SU-DHL-6 (cell line): ENCODE measurements around the gene SLC39A7.
"Not testable (repeated sequence)": the region's sequence is repeated elsewhere in the genome, so short reads cannot be mapped to it uniquely, and the experiment has no call there.

Source experiments
- H2AFZ ChIP-seq: fragments of 200-600 bp; sonication (generic); 2 replicates; pipeline ENCODE4 v1.6.1; 2014; ENCODE audit warnings: low read depth, mild to moderate bottlenecking, moderate library complexity, mixed read lengths, antibody characterized with exemption, low read length; ENCODE audit not compliant: severe bottlenecking
- H3F3A ChIP-seq: fragments of 200-600 bp; shearing (Covaris generic); 2 replicates; pipeline ENCODE4 v1.6.0; 2016; ENCODE audit warnings: antibody characterized with exemption, mild to moderate bottlenecking; ENCODE audit not compliant: insufficient read depth
- H3K27ac ChIP-seq: fragments of 200-600 bp; sonication (generic); 2 replicates; pipeline ENCODE4 v1.5.1; 2016; ENCODE audit warnings: low read depth, mild to moderate bottlenecking, low read length, moderate library complexity, mixed read lengths
- H3K27me3 ChIP-seq: fragments of 200-600 bp; sonication (generic), shearing (Covaris generic); 2 replicates; pipeline ENCODE4 v1.6.0; 2014; ENCODE audit warnings: mild to moderate bottlenecking, low read length
- H3K36me3 ChIP-seq: fragments of 200-600 bp; sonication (generic); 2 replicates; pipeline ENCODE4 v1.6.1; 2014; ENCODE audit warnings: mild to moderate bottlenecking, low read length, mixed read lengths
- H3K4me2 ChIP-seq: fragments of 300-600, 200-600 bp; shearing (Covaris generic), sonication (generic); 2 replicates; pipeline ENCODE4 v1.6.0; 2014; ENCODE audit warnings: low read length, low read depth, mild to moderate bottlenecking; ENCODE audit not compliant: poor library complexity, severe bottlenecking
- H3K4me3 ChIP-seq: fragments of 200-600 bp; sonication (generic); 2 replicates; pipeline ENCODE4 v1.5.1; 2014; ENCODE audit warnings: antibody characterized with exemption, low read length, mild to moderate bottlenecking, mixed read lengths; ENCODE audit not compliant: insufficient read depth, poor library complexity, severe bottlenecking
- H3K79me2 ChIP-seq: fragments of 200-600 bp; sonication (generic); 2 replicates; pipeline ENCODE4 v1.6.1; 2014; ENCODE audit warnings: mild to moderate bottlenecking, low read length, moderate library complexity; ENCODE audit not compliant: insufficient read depth
- H3K9ac ChIP-seq: fragments of 200-600 bp; sonication (generic); 2 replicates; pipeline ENCODE4 v1.7.0; 2014; ENCODE audit warnings: mild to moderate bottlenecking, low read length
- H3K9me2 ChIP-seq: fragments of 200-600 bp; sonication (generic); replicated peaks from 2 replicates; pipeline ENCODE4 v1.6.1; 2014; ENCODE audit warnings: low read length; ENCODE audit not compliant: insufficient read depth
- H3K9me3 ChIP-seq: fragments of 200-600 bp; sonication (generic); 2 replicates; pipeline ENCODE4 v1.6.1; 2014; ENCODE audit warnings: low read length, mixed read lengths; ENCODE audit not compliant: insufficient read depth
- H4K20me1 ChIP-seq: fragments of 200-600 bp; sonication (generic); 2 replicates; pipeline ENCODE4 v1.6.1; 2014; ENCODE audit warnings: low read depth, mild to moderate bottlenecking, antibody characterized with exemption, low read length, moderate library complexity, mixed read lengths
- CTCF ChIP-seq: fragments of 200-600 bp; sonication (generic); IDR thresholded peaks from one replicate; pipeline ENCODE4 v1.5.1; 2017; ENCODE audit warnings: antibody characterized with exemption, mild to moderate bottlenecking, low read length, moderate library complexity; ENCODE audit not compliant: insufficient read depth, poor library complexity, severe bottlenecking
- EZH2phosphoT487 ChIP-seq: fragments of 200-600 bp; sonication (generic), shearing (Covaris generic); conservative IDR thresholded peaks from 2 replicates; pipeline ENCODE4 v1.6.1; 2018; ENCODE audit warnings: mild to moderate bottlenecking, antibody characterized with exemption, low read length, moderate library complexity, mixed read lengths

Gene SLC39A7

GRCh38 chr6:33216117-33216649 is 15.5 kb downstream of the SLC39A7 start:
- TF ChIP-seq CTCF (no peak), EZH2phosphoT487 (no peak)

GRCh38 chr6:33217246-33217645 is 16.6 kb downstream of the SLC39A7 start:
- Histone ChIP-seq H3K79me2 (no peaks in the 10 kb centered on the region), H3K9me2 (no peaks in the 10 kb centered on the region), H3K9ac (no peak overlapping the region), H3K4me2 (no peak overlapping the region), H3K27me3 (no peaks in the 10 kb centered on the region; the same call in 1 of the 2 replicates), H3K27ac (no peak overlapping the region), H3K9me3 (no peaks in the 10 kb centered on the region), H4K20me1 (no peaks in the 10 kb centered on the region), H3K4me3 (no peak overlapping the region), H2AFZ (no peak overlapping the region), H3F3A (no peaks in the 10 kb centered on the region), H3K36me3 (no peaks in the 10 kb centered on the region)
- TF ChIP-seq CTCF (no peak), EZH2phosphoT487 (no peak)

More at GRCh38 chr6:33216117-33216649, 15.5 kb downstream of the SLC39A7 start:
- Histone ChIP-seq H3K9me3 (no peaks in the 10 kb centered on the region), H3K4me2 (no peak overlapping the region), H3K4me3 (no peak overlapping the region), H2AFZ (no peak overlapping the region), H3K79me2 (no peaks in the 10 kb centered on the region), H3K27me3 (no peaks in the 10 kb centered on the region), H3K36me3 (no peaks in the 10 kb centered on the region), H3K9me2 (no peaks in the 10 kb centered on the region), H4K20me1 (no peaks in the 10 kb centered on the region), H3K27ac (no peak overlapping the region), H3F3A (no peaks in the 10 kb centered on the region), H3K9ac (no peak overlapping the region)

GRCh38 chr6:33217681-33218080 is 17.0 kb downstream of the SLC39A7 start:
- H3F3A ChIP-seq, result no peaks in the 10 kb centered on the region
- TF ChIP-seq EZH2phosphoT487 (no peak), CTCF (no peak)
- no peak overlapping the region for H3K9ac ChIP-seq
- no peaks in the 10 kb centered on the region for H3K79me2 ChIP-seq
- H3K36me3 ChIP-seq, result no peaks in the 10 kb centered on the region
- H3K27me3 ChIP-seq, result no peaks in the 10 kb centered on the region; the same call in 1 of the 2 replicates
- H3K9me2 ChIP-seq, result no peaks in the 10 kb centered on the region
- no peaks in the 10 kb centered on the region for H3K9me3 ChIP-seq
- no peaks in the 10 kb centered on the region for H4K20me1 ChIP-seq
- H2AFZ ChIP-seq, result no peak overlapping the region
- H3K27ac ChIP-seq, result no peak overlapping the region
- no peak overlapping the region for H3K4me3 ChIP-seq
- H3K4me2 ChIP-seq, result no peak overlapping the region

GRCh38 chr6:33226503-33227120 is 25.9 kb downstream of the SLC39A7 start:
- H3K9me2 ChIP-seq, H3K36me3 ChIP-seq, H3K4me3 ChIP-seq, H2AFZ ChIP-seq, H3K27ac ChIP-seq, H3K27me3 ChIP-seq, H3K9ac ChIP-seq, H3K9me3 ChIP-seq, H4K20me1 ChIP-seq, H3F3A ChIP-seq, H3K79me2 ChIP-seq, H3K4me2 ChIP-seq: not testable (repeated sequence)
